ENCODE data around the gene SFMBT2.

DNA sequence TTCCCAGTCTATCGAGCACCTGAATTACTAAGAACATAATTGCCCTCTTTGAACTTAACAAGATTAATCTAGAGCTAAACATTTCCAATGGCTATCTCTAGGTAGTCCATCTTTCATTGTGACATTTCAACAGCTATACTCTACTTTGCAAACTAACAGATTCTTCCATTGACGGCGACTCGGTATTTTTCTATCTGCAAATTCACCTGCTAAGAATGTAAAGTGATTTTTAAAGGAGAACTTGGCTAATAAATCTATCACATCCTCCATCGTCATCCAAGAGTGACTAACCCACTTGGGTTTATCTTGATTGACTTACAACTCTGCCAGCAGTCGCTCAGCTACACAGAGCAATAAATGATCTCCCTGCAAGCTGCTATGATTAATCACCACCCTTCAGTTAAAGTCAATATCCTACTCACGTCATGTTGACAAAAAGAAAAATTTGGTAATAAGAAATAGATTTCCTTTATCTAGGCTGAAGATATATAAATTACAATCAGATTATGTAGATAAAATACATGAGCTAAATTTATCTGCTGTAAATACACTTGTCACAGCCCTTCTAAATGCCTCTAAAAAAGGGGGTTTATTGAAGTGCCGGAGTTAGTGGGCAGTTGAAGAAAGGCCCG lies 99.5 kb downstream of the SFMBT2 start:
- TF ChIP-seq, protein P1, sequence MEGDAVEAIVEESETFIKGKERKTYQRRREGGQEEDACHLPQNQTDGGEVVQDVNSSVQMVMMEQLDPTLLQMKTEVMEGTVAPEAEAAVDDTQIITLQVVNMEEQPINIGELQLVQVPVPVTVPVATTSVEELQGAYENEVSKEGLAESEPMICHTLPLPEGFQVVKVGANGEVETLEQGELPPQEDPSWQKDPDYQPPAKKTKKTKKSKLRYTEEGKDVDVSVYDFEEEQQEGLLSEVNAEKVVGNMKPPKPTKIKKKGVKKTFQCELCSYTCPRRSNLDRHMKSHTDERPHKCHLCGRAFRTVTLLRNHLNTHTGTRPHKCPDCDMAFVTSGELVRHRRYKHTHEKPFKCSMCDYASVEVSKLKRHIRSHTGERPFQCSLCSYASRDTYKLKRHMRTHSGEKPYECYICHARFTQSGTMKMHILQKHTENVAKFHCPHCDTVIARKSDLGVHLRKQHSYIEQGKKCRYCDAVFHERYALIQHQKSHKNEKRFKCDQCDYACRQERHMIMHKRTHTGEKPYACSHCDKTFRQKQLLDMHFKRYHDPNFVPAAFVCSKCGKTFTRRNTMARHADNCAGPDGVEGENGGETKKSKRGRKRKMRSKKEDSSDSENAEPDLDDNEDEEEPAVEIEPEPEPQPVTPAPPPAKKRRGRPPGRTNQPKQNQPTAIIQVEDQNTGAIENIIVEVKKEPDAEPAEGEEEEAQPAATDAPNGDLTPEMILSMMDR (IDR thresholded peaks at IDR 0.05): no peak
- no peak for TF ChIP-seq EP300 (IDR thresholded peaks at IDR 0.05; ENCODE audit: low read depth)
